ENCODE measurements around the gene CALD1.

Gene CALD1

DNA sequence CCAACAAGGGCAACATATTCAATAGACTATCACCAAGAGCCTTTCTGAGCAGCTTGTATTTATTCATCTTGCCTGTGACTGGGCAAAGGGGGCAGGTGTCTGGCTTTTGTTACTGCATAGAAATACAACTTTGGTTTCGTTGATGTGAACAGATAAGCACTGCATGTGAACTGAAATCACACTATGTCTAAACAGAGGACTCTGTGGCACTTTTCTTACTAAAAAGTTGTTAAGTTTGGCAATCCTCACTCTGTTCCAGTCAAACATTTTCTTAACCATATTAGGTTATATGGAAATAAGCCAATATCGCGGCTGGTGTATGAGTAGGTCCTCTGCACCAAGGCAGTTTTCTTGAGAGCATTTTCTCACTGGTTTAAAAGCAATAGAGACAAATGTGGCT is 48.5 kb downstream of the CALD1 start:
- no peak for DNase-seq (ENCODE audit: low read depth)

DNA sequence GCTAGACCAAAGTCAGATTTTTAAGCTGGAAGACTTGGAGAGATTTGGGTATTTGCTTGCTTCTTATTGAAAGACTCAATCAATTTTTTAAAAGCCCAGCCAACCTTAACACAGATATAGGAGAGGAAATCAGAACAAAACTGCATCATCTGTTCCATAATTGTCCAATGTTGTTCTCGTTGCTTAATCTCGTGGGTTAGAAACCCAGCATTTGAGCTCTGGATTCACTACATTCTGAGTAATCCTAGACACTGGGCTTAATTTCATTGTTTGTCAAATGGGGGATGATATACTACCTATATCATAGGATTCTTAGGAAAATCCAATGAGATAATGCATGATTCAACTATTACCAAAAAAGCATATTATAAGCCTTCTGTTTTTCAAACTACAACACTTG is 48.9 kb downstream of the CALD1 start:
- no peak for DNase-seq (ENCODE audit: low read depth)

DNA sequence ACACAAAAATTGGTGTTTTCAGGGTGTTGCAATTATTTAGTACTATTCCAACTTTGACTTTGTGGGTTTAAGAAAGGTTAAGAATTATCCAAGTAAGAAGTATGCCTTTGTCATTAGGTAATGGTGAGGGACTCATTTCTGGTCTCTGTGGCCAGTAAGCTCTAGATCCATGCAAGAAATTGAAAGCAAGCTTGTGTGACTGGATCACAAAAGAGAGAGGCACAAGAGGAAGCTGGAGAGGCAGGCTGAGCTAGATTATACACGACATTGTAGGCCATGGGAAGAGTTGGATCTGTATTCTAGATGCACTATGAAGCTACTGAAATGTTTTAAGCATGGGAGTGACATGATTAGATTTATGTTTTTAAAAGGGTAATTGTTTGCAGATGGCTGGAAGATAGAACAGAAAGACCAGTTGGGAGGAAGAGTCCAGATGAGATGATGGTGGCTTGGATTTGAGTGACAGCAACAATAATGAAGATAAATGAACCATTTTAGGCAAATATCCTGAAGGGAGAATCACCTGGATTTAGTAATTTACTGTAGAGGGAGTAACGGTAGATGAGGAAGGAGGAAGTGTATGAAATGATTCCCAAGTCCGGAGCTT is 50.0 kb downstream of the CALD1 start:
- DNase-seq (ENCODE audit: low read depth): no peak

DNA sequence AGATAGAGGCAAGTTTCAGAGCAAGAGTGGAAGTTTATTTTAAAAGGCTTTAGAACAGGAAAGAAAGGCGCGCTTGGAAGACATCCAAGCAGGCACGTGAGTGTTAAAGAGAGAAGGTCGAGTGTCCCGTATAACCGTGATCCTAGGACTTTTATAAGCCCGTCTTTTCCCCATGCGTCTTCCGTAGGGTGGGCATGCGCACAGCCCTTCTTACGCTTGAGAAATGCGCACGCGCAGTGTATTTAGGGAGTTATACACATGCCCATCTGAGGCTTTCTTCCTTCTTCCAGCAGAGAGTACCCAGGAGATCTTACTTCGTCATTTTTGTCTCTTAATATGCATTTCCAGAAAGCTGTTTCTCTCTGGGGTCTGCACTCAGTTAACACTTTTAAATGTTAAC is 52.4 kb downstream of the CALD1 start:
- DNase-seq (ENCODE audit: low read depth): no peak

DNA sequence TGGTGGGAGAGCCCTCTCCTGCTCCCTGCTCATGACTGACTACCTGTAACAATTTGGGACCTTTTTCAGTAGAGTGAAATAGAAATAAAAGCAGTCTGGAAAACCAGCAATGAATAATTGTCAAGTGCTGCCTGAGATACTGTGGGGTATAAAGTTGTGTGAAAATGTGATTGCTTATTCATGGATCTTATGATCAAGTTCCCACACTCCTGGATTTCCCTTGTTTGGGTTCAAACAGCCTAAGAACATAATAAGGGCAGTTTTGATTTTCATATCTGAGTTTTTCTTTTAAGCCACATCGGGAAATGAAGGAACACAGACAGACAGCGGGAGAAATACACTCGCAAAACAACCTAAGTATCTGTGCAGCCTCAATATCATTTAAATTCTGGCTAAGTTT is 52.9 kb downstream of the CALD1 start:
- DNase-seq (ENCODE audit: low read depth): no peak

DNA sequence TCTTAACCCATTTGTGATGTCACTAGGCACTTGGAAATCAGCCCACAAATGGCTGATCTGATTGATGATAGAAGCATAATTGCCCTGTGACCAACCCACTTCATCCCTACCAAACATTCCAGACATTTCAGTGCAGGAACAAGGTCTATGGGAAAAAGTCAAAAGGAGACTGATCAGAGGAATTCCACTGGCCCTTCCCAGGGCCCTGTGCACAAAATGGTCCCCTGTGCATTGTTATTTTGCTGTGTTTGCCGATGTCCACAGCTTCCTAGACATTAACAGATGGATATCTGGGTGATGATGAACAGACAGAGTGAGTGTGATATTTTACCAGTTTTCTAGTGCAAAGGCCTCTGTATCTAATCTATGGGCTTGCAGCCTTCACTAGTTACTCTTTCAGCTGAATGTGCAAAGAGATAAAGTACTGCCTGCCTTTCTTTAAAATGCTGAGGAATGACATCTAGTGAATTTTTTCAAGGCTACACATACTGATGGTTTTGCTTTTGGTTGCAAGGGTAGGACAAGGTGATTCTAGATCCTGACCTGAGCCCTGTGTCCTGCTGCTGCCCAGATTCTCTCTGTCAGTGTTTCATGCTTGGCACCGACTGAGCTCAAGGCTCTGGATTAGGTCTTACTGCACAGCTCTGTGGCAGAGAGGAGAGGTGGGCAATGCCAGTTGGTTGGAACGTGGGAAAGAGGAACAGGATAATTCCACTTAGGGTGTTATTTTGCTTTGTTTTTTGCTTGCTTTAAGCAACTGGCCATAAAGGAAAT is 55.4 kb downstream of the CALD1 start:
- no peak for DNase-seq (ENCODE audit: low read depth)

DNA sequence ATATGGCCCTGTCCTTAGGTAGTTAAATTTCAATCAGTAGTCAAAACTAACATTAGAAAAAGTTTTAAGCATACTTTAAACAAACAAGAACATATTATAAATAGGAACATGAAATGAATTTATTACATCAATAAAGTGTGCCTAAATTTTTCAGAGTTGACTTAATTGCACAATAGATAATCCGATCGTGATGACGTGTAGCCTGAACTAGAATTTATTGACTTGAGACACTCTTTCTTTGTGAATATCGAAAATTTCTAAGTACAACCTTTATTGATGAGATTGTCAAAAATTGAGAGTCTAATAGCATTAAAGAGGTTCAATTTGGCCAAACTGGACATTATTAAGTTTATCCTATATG is 56.0 kb downstream of the CALD1 start:
- DNase-seq (ENCODE audit: low read depth): no peak

DNA sequence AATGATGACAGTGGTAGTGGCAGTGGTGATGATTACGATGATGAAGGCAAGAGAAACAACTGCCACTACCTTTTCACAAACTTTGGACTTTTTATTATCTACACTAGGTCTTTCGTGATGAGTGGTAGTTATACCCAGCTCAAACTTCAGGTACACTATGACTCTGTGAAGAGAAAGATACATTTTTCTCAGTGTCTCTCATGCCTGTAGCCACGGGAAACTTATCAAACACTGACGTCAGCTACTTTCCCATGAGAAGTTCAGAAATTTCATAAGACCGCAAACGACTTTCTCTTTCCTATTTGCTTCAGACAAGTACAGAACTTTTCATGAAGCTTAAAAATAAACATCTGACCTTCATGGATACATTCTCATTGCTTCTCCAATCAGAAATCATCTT is 57.0 kb downstream of the CALD1 start:
- no peak for DNase-seq (ENCODE audit: low read depth)

DNA sequence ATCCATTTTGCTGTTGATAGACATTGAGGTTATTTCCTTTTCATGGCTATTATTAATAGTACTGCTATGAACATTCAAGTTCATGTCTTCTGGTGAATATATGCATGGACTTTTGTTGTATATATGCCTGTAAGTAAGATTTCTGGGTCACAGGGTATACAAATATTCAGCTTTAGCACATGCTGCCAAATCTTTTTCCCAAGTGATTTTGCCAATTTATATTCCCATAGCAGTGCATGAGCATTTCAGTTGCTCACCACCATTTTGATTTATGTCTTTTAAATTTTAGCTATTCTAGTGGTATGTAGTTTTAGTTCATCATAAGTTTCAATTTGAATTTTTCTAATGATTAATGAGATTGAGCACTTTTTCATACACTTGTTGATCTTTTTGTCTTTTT is 59.9 kb downstream of the CALD1 start:
- DNase-seq (ENCODE audit: low read depth): no peak

DNA sequence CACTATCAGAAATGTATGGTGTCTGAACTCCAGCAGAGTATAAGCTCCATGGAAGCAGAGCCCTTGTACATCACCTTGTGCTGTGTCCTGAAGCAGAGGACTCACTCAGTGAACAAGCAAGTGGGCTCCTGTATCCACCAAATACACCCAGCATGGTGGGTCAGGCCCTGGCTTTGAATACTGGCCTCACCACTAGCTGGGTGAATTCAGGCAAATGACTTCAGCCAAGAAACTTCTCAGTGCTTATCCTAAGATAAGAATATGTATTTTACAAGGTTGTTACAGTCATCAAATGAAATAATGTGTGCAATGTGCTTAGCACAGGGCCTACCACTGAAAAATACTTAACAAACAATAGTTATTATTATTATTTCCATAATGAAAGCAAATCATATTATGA is 62.6 kb downstream of the CALD1 start:
- DNase-seq (ENCODE audit: low read depth): no peak

DNA sequence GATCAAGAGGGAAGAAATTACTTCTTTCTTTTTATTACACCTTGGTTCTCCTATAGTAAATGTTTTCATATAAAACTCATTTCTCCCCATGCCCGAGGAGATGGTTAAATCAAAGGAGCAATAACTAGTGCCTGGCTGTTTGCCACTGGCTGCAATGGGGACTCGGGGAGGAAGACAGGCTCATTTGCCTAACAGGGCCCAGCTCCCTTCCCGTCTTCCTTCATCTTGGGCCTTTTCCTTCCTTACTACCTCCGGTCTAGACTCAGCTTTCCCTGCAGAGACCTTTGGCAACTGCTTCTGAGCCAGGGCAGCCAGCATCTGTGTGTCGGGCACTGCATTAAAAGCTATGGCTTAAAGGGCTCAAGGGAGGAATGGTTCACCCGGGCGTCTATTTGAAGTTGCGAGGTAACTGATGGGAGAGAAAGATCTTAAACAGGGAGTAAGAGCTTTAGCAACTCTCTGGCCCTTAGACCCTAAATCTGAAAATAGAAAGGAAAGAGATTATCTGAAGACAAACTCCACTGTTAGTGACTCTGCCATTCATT is 63.5 kb downstream of the CALD1 start:
- DNase-seq (ENCODE audit: low read depth): no peak

DNA sequence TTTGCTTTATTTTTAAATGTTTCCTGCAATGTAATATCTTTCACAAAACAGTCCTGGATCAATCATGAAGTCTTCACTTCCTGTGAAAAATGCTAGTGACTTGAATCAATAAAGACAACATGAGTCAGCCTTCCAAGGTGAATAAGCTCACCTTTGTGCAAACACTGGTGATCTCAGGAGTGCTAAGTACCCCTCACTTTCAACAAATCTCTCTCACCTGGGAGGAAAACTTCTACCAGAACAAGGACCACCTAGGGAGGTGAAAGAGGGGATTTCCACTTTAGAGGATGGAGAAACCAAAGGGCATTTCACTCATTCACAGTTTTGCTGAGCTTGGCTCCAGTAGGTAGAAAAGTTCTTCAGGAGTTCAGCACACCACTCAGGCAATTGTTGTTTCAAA is 64.8 kb downstream of the CALD1 start:
- DNase-seq (ENCODE audit: low read depth): no peak

DNA sequence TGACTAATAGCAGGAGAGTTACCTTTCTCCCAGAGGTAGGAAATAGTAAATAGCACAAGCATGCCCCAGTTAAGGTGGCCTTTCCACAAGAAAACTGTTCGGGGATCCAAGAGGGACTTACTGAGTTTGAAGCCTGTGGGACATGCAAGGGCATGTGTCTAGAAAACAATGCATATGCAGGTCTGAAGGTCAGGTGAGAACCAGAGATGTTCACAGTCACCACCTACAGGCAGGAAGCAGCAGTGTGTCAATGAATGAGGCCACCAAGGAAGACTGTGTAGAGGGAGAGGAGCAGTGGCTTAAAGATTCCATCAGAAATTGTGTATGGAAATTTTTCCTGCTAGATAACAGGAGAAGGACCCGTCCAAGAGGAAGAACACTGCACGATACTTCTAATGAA is 66.0 kb downstream of the CALD1 start:
- no peak for DNase-seq (ENCODE audit: low read depth)

DNA sequence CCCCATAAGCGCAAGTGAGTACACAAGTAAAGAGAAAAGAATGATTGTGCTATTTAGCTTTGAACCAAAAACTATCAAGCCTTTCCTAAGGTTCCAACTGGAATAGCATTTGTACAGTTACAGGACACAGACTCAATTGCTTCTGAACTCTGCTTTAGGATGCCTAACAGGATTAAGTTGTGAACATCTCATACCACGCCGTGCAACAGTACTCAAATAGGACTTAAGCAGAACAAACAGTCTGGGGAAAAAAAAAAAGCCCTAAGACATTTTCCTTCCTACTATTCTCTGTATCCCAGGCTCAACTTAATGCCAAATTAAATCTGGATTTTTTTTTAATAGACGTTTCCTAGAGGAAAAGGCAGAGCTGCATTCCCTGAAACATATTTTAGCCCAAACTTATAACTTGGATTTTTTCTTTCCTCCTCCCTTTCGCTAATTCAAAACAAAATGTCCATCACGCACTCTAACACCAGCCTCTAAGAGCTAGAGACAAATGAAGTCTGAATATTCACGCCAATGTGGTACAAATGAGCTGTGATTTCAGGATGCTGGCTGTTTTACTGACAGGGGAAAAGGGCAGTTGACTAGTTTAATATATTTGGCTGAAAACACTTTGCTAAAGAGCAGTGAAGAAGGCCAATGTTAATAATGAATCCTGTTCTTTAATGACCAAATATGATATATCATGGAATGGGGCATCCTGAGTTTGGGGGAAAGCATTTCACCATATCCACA is 68.6 kb downstream of the CALD1 start:
- no peak for DNase-seq (ENCODE audit: low read depth)

DNA sequence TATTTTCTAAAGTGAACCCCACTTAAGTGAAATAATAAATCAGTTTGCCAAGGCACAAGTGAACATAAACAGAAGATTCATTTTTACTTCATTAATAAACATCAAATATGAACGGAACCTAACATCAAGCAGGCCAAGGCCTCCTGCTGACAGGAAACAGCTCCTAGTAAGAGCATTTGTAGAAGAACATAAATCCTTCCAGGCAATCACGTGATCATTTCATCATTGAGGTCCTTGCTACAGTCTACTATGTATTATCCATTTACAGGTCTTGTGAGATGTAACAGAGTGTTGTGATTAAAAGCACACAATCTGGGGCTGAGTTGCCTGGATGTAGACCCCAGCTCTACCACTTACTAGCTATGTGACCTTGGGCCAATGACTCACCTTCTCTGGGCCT is 70.6 kb downstream of the CALD1 start:
- no peak for DNase-seq (ENCODE audit: low read depth)

DNA sequence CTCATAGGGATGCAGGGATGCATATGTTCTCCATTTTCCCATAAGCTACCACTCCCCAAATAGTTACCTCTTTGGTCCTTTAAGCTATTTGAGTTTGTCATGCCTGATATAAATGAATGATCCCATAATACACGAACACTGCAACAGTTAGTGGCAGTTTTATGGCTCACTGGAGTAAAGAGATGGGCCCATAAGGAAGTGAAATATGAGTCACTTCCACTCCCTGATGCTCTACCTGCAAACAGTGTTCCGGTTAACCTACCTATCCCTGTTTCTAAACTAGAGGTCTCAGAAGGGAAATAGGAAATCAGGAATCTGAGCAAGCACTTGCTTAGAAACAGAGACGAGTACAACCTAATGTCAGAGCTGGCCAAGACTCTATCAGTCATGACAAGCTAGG is 71.7 kb downstream of the CALD1 start:
- no peak for DNase-seq (ENCODE audit: low read depth)

DNA sequence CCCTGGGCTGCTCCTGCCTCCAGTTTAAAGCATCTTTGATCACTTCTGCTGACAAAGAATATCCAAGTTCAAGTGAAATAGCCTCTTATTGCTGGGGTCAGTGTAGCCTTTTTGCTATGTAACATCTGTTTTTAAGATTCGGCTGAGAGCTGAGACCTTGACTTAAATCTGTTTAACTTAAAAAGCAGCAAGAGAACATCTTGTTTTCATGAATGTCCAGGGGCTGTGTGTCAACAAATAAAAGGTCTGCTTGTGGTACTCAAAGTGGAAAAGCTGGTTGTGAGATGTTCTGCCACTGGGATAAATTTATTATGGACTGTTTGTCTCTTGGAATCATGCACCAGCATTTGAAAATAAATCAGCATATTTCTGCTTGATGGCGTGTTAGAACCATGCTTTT is 73.2 kb downstream of the CALD1 start:
- no peak for DNase-seq (ENCODE audit: low read depth)

DNA sequence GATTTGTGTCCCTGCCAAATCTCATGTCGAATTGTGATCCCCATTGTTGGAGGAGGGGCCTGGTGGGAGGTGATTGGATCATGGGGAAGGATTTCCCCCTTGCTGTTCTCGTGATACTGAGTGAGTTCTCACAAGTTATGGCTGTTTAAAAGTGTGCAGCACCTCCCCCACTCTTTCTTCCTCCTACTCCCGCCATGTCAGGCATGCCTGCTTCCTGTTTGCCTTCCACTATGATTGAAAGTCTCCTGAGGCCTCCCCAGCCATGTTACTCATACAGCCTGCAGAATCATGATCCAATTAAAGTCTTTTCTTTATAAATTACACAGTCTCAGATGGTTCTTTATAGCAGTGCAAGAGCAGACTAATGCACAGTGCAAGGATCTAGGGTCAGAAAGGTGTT is 75.4 kb downstream of the CALD1 start:
- DNase-seq (ENCODE audit: low read depth): no peak

DNA sequence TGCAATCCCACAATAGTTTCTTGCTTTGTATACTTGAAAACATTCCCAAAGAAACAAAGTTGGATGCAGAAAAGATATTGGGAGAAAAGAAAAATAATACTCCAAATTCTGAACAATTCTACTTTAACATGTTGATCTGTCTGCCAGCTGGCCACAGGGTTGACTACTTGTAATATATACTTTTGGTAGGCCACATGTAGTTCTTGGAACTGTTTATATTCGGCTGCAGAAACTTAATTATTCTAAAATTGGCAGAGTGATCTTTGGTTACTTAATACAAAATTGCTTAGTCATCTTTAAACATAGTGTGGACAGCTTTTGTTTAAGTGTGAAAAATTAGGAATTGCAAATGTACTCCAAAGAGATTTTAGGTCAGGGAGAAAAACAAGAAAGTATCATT is 76.0 kb downstream of the CALD1 start:
- DNase-seq (ENCODE audit: low read depth): no peak

DNA sequence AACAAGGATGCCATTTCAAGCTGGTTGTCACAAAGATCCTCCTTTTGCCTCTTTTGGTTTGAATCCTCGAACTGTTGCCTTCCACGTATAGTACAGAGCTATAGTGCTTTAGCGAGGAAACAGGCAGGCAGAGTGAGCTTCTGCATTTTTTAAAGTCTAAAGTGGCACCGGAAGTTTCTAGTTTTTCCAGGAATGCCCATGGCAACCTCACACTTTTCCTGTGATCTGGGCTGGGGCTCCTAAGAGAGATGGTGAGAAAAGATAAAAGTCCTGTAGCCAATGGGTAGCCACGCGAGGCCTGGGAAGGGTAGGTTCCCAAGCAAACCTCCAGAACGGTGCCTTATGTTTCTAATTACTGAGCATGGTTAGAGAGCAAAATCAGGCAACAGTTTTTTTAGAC is 76.7 kb downstream of the CALD1 start:
- DNase-seq (ENCODE audit: low read depth): no peak

DNA sequence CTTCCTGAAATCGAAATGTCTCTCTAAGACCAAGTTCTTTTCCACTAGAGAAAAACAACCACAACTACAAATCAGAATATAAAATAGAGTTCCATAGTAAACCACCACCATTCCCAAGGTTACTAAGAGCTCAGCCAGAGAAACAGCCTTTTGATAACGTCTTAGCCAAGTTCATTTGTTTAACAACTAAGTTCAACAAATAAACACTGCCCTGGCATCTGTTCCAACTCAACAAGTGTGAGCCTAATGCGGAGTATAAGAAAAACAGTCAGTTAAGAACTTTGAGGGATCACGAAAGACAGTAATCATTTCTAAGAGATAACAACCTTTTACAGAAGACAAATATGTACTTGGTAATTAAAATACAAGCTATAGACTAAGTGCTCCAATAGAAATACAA is 77.3 kb downstream of the CALD1 start:
- no peak for DNase-seq (ENCODE audit: low read depth)

DNA sequence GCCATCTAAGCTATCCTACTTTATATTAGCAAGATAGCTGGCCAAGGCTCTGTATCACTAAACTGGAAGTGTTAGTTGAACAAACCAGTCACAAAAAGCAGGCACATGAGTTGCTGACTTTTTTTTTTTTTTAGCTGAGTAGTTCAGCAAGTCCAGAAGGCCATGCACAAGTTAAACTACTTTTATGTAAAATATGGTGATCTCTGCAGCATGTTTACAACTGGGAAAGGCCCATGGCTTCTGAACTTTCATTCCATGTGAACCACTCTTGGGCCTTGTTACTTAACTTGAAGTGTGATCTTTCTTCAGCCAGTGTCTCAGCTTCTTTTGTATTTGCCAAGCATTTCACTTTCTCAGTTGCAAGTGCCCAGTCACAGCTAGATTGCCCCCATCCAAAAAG is 78.5 kb downstream of the CALD1 start:
- no peak for DNase-seq (ENCODE audit: low read depth)

DNA sequence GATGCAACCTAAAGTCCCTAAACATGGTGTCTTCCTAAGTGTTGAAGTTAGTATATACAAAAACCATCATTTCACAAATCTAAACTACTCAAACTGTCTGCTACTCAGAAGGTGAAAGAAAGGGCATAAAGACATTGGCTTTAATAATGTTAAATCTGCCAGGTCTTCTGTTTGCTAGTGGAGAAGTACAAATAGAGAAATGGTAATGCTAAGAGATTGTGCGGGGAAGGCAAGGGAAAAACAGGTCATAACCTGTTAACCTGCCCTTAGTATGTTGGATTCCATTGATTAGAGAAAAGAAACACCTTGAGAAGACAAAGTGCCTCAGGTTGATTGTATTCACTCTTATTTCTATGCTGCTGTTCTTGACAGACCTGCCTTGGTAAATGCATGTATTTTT is 80.3 kb downstream of the CALD1 start:
- no peak for DNase-seq (ENCODE audit: low read depth)
